GM18507 (cell line): Measurements from ENCODE around the gene MGAT4B.

ENCODE experiments used
- DNase-seq: peaks from one replicate; pipeline ENCODE4 v3.0.0; 2011; ENCODE audit warnings: low read depth; ENCODE audit not compliant: insufficient read length; ENCODE audit errors: extremely low spot score
- FAIRE-seq: peaks from 2 replicates; lab custom pipeline; 2011; peaks lifted over from hg19 to GRCh38; lab: Jason Lieb, UNC

Gene MGAT4B

DNA sequence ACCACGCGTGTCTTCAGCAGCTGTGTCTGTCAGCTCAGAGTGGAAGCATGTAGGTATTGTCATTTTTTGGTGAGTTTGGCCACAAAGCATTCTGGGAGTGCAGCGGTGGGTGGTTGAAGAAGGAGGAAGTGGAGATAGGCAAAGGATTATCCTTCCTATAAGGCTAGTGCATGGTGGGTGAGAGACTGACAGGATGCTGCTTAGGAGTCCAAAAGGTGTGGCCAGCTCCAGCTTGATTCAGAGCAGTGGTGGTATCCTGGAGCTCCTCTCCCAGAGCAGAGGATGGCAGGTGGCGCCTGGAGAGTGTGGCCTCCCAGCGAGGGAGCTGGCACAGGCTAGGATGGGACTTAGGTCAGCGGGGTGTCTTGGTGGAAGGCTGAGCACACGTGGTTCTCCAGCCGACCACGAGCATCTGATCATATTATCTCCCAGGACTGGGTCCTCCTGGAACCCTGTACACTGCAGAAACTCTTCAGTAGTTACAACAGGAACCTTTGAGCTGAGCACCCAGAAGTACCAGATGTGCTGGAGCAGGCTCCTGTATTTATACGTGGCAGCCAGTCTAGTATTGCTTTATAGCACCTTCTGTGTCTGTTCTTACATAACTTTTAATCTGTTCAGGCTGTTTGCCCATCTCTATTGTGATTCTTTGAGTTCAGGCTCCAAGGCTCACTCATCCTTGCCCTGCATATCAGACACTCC lies 44.4 kb downstream of the MGAT4B start:
- FAIRE-seq (peak; percentile 54), DNase-seq (no peak)

DNA sequence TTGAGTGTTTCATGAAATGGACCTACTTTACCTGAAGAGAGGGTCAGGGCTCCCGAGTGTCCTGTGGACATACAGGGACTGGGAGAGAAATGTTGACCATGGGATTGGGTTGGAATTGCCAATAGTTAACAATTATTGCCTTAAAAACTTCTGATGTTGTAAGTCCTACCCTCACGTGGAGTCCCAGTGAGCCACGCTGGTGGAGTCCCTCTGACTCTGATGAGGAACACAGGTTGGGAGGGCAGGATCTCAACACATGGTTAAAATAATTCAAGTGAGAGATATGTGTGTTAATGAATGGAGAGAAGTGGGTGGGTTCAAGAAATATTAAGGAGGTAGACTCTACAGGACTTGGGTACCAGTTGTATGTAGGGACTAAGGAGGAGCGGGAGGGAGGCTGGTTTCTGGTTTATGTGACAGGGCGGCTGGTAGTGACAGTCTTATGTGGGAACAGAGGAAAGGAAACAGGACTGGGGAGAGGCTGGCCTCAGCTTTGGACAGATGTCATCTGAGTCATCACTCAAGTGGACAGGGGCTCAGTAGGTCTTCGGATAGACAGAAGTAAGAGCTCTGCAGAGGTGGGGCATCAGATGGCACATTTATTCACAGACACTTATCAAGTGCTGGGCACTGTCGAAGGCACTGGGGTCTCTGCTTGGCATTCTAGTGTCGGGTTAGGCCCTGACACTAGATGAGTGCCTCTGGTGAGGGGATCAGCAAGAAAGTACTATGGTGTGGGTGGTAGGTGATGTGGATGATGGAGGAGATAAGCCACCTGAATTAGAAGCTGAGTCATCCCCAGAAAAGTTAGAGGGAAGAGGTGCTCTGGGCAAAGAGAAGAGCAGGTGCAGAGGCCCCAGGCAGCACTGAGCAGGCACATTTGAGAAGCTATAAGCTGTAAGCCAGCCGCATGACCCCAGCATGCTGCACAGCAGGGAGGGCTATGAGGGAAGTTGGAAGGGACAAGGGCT lies 46.8 kb downstream of the MGAT4B start:
- FAIRE-seq (no peak), DNase-seq (no peak)

DNA sequence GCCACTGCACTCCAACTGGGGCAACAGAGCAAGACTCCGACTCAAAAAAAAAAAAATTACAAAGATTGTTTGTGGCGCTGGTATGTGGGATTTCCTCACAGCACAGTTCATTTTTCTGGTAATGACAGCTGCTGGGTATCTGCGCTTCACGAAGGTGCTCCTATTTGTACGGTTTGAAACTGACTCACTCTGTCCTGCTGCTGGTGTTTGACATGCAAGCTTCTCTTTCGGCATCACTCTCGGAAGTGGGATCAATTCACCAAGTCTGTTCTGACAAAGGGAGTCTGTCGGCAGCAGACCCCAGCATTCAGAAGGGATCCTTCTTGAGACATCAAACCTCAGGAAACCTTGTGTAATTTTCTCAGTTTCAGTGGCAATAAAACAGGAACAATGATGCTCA lies 47.7 kb downstream of the MGAT4B start:
- no peak for FAIRE-seq
- no peak for DNase-seq

GRCh38 chr5:179755022-179755421 lies 51.6 kb downstream of the MGAT4B start:
- FAIRE-seq, result no peak
- no peak for DNase-seq

GRCh38 chr5:179753971-179754370 lies 52.7 kb downstream of the MGAT4B start:
- DNase-seq (no peak), FAIRE-seq (no peak)

DNA sequence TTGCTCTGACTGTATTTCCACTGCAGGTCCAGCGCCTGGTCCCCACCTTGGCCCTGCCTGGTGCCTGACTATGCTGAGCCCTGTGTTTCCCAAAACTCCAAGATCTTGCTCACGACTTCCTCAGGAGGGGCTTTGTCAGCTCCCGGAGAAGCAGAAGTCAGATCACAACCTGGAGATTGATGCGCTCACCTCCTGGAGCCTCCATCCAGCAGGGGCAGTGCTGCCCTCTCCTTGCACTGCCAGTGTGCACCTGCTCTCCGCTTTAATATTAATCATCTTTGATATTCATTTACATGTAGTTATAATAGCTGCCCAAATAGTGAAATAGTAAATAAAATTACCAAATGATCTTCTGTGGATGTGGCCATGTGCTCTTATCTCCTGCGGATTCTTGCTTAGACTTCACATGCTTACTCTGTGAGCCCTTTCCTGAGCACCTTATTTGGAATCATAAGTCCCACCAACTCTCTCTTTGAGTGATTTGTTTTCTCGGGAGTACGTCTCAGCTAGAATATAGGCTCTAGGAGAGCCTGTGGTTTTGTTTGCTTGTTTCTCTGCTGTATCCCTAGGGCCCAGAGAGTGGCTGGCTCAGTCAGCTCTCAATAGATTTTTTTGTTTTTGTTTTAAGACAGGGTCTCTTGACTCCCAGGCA lies 56.7 kb downstream of the MGAT4B start:
- no peak for FAIRE-seq
- no peak for DNase-seq

DNA sequence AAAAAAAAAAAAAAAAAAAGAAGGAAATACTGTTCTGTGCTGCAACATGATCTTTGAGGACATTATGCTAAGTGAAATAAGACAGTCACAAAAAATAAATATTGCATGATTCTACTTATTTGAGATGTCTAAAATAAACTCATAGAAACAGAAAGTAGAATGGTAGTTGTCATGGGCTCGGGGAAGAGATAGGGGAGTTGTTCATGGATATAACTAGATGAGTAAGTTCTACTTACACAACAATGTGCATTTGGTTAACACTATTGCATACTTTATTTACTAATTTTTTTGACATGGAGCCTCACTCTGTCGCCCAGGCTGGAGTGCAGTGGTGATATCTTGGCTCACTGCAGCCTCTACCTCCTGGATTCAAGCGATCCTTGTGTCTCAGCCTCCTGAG lies 58.9 kb downstream of the MGAT4B start:
- no peak for DNase-seq
- FAIRE-seq, result no peak
